GM19240 (cell line): ENCODE data around the gene MBOAT2.
"Not testable (repeated sequence)": the region's sequence is repeated elsewhere in the genome, so short reads cannot be mapped to it uniquely, and the experiment has no call there.

Source experiments
- DNase-seq: peaks from one replicate; pipeline ENCODE4 v3.0.0; 2011; ENCODE audit warnings: low spot score; ENCODE audit not compliant: insufficient read length

MBOAT2 gene, protein sequence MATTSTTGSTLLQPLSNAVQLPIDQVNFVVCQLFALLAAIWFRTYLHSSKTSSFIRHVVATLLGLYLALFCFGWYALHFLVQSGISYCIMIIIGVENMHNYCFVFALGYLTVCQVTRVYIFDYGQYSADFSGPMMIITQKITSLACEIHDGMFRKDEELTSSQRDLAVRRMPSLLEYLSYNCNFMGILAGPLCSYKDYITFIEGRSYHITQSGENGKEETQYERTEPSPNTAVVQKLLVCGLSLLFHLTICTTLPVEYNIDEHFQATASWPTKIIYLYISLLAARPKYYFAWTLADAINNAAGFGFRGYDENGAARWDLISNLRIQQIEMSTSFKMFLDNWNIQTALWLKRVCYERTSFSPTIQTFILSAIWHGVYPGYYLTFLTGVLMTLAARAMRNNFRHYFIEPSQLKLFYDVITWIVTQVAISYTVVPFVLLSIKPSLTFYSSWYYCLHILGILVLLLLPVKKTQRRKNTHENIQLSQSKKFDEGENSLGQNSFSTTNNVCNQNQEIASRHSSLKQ

DNA sequence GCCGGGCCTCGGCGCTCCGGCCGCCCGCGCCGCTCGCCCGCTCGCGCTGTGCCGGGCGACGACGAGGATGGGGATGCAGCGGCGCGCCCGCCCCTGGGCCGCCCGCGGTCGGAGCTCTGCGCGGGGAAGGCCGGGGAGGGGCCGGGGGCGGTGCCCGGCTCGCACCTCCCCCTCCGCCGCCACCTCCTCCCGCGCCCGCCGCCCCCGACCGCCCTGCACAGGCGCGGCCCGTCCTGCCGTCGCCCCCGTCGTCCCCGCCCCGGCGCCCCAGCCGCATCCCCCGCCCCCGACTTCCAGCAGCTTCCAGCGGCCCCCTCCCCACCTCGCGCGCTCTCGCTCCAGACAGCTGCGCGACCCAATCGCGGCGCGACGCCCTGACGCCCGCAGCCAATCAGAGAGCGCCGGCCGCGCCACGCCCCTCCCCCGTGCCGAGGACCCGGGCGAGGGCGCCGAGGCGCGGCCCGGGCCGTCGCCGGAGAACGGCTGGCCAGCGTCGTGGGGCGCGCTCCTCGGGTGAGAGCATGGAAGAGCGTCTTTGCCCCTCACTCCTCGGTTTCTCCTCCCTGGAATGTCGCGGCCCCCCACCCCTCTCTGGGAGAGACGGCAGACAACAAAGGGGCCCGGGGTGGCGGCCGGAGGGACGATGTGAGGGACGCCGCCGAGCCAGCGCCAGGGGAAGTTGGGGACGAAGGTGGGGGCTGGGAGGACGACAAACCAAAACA lies at the start of gene MBOAT2:
TSS of gene MBOAT2 (minus strand) at position 69 of the 722 bp plus-strand sequence. CDS start 70 bp downstream, outside the sequence.
- DNase-seq, result peak; percentile 67

DNA sequence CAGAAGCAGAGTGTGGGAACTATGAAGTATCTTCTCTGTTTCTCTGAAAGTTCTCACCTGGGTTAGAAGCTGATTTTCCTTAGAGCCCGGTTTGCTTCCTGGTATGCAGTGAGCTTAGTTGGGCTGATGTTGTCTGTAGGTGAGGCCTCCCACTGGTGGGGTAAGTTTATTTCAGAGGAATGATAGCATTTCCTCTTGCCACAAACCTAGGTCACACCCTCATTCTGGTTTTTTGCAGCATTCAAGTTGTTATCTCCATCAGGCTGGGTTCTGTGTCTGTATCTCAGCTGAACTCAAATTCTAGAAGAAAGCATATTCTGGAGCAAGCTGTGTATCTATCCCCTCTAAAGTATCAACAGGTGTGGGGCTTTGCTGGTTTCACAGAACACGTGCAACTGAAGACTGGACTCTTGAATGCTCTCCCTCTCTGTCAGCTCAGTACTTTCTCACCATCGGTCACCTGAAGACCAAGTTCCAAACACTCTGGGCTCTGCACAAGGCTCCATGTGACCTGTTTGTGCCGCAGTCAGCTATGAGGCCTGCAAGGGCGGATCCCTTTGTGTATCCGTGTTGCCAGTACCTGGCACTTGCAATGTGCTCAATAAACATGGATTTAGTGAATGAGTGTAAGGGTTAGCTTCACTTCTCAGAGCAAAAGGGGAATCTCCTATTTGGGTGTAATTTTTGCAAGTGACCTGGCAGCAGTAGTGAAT lies 49.5 kb upstream of the MBOAT2 start:
- DNase-seq, result no peak

DNA sequence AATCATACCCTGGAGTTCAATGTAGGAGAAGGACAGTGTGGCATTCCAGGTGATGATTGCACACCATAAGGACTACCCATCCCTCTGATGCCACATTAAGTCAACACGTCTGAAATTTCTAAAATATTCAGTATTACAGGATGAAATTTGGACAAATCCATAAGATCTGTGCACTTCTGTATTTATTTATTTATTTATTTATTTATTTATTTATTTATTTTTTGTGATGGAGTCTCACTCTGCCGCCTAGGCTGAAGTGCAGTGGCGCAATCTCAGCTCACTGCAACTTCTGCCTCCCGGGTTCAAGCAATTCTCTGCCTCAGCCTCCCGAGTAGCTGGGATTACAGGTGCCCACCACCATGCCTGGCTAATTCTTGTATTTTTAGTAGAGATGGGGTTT lies 48.0 kb upstream of the MBOAT2 start:
- not testable (repeated sequence) for DNase-seq

DNA sequence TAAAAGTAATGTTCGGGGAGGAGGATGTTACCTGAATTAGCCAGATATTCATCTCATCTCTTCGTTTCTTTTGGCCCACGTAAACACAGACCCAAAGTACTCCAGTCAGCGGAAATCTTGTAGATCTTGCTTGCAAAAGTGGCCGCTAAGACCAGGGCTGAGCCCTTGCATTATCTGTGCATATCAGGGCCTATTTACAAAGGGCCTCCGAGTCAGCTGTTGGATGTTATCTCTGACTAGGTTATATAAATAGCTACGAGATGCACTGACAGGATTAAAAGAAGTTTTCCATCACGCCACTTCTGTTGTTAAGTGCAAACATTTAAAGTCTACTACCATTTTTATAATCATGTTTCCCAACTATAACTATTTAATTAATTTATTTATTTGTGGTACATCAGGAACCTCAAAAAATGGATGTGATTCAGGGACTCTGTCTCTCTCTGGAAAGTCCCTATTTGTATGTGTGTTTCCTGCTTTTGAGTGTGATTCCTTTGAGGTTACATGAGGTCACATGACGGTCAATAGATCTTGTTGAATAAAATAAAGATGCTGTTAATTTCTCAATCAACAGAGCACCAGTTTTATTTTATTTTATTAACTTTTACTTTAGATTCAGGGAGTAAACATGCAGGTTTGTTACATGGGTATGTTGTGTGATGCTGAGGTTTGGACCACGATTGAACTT lies 46.8 kb upstream of the MBOAT2 start:
- no peak for DNase-seq

DNA sequence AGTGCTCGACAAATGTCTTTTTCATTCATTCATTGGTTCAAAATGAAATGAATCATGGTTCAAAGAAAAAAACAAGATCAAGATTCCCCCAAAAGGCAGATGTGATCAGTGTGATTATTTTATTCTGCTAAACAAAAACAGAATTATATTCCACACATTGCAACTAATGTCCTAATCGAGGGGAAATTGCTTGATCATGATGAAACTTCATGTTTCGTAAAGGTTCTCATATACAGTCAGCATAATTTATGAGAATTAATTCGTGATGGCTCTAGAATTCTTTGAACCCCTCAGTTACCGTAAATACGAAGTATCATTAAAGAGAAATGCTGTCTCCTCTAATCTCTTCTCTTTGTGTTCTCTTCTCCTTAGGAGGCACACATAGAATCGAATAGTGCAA lies 42.1 kb upstream of the MBOAT2 start:
- DNase-seq, result no peak

DNA sequence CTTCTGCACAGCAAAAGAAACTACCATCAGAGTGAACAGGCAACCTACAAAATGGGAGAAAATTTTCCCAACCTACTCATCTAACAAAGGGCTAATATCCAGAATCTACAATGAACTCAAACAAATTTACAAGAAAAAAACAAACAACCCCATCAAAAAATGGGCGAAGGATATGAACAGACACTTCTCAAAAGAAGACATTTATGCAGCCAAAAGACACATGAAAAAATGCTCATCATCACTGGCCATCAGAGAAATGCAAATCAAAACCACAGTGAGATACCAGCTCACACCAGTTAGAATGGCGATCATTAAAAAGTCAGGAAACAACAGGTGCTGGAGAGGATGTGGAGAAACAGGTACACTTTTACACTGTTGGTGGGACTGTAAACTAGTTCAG lies 40.0 kb upstream of the MBOAT2 start:
- not testable (repeated sequence) for DNase-seq

DNA sequence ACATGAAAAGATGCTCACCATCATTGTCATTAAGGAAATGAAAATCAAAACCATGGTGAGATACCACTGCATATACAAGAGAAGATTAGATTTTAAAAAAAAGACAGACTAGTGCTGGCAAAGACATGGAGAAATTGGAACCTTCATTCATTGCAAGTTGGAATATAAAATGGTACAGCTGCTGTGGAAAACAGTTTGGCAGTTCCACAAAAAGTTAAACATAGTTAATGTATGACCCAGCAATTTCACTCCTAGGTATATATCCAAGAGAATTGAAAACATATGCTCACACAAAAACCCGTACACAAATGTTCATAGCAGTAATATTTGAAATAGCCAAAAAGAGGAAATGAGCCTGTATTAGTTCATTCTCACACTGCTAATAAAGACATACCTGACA lies 33.7 kb upstream of the MBOAT2 start:
- DNase-seq, result no peak

DNA sequence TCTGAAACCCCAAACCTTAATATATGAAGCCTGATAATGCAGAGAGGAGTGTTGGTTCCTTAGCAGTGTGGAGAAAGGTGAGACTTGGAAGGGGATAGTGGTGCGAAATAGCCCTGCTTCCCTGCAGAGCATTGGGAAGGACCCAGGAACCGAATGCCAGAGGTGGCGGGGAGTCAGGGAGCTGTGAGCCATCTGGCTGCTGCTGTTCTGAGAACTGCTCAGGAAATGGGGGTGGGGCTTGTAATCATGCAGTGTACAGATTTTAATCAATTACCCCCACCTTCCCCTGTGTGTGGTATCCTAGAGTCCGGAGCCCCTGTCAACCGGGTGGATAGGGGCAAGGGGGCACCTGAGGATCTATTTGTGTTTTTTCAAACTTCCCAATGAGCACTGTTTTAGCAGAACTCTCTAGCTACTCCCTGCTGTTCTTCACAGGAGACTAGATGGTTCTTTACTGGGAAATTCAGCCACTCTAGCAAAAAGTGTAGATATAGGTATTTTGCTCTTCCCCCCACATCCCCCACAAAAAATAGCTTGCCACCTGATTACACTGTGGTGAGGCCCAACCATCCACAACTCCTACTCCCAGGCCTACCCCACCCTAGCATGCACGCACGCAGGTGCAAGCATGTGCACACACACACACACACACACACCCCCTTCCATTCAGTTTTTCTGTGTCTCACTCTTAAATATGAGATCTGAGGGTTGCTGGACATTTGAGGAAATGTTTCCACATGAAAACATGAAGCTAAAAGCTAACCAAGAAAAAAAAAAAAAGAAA lies 30.1 kb upstream of the MBOAT2 start:
- DNase-seq, result no peak

DNA sequence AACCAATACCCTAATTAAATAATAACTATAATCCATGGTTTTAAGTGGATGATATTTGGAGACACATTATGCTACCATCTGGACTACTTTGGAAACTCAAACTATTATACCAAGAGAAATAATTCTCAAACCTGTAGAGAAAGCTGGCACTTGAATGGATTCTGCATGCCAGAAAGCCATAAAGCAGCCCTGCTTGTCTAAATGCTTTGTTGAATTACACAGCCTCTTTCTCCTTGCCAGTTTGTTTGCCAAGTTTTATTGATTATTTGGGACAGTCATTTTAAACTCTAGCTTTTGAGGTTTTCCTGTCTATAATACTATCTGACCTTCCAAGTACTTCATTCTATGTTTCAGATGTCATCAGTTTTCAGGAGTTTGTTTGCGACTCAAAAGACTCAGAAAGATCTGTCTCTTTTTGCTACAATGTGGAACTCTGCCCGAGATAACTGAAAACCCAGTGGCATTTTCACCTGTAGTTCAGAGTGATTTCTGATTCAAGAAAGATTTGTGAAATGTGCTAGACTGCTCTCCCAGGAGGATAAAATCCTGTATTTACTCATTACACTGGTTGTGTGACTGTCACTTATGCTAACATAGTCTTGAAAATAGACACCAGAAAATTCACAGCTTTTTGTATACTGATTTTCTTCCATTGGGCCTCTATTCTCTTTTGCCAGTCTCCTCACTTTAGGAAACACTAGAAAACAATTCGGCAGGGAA lies 29.2 kb upstream of the MBOAT2 start:
- DNase-seq, result no peak

DNA sequence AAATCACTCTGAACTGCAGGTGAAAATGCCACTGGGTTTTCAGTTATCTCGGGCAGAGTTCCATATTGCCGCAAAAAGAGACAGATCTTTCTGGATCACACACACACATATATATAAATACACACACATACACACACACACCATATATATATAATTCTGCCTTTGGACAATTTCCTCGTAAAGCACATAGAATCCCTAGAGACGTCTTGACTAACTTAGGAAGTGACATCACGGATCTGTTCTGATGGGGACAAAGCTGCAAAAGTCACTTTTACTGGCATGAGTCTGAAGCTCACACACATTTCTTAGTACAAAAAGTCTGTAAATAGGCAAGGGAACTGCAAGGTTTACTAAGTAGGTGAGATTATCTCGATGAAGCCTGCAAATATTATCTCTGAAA lies 28.6 kb upstream of the MBOAT2 start:
- no peak for DNase-seq

DNA sequence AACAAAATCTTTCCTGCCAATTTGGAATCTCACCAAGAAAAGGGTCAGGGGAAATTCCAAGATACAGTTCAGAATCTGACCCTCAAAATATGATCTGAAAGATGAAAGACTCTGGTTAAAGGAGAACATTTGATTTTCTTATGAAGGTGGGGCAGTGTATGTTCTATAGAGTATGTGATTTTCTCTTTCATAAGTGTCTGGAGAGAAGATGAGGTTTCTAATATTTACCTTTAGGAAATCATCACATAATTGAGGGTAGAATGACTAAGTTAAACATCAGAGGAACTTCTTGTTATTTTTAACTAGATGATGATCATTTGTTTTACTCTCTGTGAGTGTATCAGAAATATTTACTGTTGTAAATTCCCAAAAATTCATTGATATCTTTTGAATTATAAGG lies 27.8 kb upstream of the MBOAT2 start:
- DNase-seq, result no peak

DNA sequence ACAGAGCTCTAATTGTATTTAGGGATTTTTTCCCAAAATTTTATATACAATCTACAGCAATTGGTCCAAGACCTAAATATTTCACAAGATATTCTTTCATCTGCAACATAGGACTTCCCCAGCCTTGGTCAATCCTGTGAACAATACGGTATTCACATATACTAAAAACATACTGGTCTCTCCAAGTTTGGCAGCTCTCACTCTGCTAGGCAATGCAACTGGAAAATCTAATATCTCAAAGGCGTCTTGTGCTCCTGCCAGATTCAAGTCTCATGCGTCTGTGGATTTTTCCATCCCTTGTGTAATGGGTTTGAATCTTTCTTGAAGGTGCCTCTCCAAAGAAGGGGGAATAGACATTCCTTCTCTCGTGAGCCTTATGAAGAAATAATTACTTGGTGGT lies 27.4 kb upstream of the MBOAT2 start:
- no peak for DNase-seq

DNA sequence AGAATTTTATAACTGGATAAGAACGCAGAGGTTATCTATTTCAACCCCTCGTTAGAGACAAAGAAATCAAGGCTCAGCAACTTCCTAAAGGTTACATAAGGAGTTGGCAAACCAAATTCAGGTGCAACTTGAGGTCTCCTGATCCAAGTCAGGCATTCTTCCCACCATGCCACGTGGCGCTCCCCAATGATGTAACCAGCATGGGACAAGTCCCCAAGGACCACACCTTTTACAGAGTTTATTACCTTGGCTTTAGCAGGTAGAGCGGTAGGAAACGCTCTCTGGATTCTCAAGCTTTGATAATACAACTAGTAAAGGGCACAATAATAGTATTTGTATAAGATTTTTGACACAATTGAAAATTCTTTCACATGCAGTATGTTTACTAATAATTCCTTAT lies 26.7 kb upstream of the MBOAT2 start:
- no peak for DNase-seq

DNA sequence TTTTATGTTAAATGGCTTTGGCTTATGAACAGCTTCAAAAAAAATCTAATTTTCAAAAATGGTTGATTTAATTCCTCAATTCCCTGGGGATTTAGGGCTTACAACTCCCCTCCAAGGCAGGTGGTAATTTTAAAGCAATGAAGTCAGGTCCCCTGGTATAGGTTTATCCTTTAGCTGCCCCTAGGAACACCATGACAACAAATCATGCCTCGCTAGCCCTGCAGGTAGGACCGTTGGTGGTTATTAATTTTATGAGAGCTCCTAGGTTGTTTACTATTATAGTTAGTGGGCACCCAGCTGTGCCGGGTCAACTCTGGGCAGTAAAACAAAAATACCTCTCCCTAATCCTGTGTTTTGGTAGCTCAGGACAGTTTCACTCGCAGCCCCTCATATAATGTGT lies 26.2 kb upstream of the MBOAT2 start:
- DNase-seq, result no peak

DNA sequence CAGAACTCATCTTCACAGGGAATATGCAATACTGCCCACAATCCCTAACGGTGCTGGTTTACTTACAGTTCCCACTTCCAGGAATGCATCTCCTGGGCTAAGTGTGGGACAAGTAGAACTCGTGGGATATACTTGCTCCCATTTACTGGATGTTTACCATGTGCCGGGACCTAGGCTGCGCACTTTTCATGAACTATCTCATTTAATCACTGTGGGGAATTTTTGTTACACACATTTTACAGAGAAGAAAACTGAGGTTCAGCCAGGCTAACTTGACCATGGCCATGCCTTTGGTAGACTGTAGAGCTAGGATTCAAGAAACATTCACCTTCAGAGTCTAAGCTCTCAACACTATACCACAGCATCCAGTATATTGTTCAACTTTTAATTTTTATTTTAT lies 24.4 kb upstream of the MBOAT2 start:
- DNase-seq, result no peak

DNA sequence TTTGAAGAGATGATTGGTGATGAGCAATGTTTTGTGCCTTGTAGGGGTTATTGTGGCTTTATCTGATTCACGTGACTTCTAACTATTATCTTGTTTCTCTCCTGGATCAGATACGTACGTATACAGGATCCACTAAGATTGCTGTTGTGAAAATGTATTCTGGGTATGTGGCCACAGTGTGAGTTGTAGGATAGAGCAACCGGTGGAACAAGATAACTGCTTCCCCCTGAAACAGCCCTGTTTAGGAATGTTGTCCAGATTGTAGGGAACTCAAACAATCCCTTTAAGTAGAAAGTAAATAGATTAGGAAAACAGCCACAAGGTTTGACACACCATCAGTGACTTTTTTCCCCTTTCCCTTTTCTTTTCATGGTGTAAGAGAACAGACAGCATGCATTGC lies 22.3 kb upstream of the MBOAT2 start:
- no peak for DNase-seq

DNA sequence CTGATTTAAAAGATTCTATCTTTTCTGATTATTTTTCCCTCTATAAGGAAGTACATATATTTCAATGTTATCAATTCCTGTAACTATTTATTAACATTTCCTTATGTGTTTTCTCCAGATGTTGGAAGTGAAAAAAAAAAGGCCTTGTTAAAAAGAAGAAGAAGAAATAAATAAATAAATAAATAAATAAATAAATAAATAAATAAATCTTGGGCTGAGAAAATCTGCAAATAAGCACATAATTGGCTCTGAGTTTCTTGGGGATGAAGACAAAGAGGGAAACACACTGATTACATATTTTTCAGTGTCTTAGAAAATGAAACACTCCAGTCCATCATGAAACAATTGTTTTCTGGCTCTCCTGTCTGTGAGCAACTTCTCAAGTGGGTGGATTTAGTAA lies 21.1 kb upstream of the MBOAT2 start:
- DNase-seq, result no peak

DNA sequence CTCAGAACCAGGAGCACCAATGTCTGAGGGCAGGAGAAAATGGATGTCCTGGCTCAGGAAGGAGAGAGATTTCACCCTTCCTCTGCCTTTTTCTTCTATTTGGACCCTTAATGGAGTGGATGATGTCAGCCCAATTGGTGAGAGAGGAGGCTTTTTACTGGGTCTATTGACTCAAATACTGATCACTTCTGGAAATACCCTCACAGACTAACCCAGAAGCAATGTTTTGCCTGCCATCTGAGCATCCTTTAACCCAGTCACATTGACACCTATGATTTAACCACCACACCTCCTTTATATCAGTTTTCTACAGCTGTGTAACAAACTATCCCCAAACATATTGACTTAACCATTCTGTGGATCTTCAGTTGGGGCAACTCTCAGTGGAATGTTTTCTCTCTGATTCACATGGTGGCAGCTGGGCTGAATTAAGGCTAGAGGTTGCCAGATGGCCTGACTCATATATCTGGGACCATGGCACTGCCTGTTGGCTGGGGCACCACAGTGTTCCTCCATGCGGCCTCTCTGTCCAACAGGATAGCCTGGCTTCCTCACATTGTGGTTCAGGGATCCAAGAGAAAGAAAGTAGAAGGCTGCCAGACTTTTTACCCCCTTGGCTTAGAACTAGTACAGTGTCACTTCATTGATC lies 18.2 kb upstream of the MBOAT2 start:
- DNase-seq, result no peak

DNA sequence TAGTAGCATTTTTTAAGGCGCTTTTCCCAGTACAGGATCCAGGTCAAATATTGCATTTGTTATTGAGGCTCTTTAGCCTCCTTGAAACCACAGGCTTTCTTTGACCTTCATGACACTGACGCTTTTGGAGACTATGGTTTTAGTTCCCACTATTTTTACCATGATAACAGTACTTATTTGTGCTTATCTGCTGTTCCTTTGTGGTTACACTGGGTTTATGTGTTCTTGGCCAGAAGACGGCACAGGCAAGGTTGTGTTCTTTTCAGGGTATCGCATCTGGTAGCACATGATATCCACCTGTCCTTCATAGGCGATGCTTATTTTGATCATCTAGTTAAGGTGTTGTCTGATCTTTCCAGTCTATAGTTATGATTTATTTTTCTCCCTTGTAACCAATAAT lies 16.8 kb upstream of the MBOAT2 start:
- no peak for DNase-seq
